Stimulated activated naive CD8-positive, alpha-beta T cell treated with anti-CD3 and anti-CD28 coated beads, Interleukin-15, Interleukin-2, amounts not matched to agents 100 U/mL and 50 U/mL, for 24 hours (primary cell): ENCODE data around the gene MKX.

Experiments used
- ATAC-seq: fragments of 150-1000 bp; cut with Tn5 transposase; one replicate; pipeline ENCODE4 v1.10.0; 2021
- DNase-seq: peaks from one replicate; pipeline ENCODE4 v3.0.0; 2021

Gene MKX

DNA sequence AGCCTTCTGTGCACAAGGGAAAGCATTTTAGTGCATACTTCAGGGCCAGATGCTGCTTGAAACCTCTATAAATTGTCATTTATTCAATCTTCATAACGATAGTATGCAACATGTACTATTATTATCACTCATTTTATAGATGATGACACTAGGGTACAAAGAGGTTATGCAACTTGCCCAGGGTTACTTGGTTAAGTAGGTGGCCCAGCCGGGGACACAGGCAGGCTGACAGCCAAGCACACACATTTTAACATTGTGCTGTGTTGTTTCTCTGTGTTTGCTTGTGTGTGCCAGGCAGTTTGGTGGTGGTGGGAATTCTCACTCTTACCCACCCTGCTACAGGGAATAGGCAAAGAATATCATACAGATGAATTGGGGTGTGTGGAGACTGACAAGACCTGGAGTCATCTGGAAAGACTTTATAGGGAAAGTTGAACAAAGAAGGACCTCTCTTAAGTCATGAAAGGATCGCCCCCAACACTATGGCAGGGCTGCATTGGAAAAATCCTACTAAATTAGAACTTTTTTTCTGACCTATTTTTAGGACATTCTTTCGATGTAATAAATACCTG lies 98.9 kb downstream of the MKX start:
- ATAC-seq (no peak), DNase-seq (no peak)

DNA sequence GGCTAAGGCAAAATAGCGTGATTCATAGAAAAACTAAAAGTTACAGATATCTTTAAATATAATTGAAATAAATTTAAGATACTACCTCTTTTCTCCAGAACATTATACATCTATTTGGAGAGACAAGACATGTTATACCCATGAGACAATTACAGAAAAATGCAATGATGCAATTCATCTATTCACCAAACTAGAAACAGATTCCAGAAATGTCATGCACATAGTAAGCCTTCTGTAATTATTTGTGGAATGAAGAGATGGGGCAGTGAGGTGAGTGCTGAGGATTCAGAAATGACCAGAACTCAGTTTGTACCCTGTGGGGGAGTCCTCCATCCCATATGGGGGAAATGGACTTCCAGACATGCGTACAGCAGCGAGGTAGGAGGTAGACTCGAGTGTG lies 99.4 kb downstream of the MKX start:
- ATAC-seq (no peak), DNase-seq (no peak)

- DNase-seq (no peak), ATAC-seq (no peak)
Observed at GRCh38 chr10:27644307-27644939, 101.2 kb downstream of the MKX start.

GRCh38 chr10:27643301-27643700 lies 102.3 kb downstream of the MKX start:
- ATAC-seq: no peak
- no peak for DNase-seq

- DNase-seq (no peak), ATAC-seq (no peak)
Observed at GRCh38 chr10:27642023-27642589, 103.5 kb downstream of the MKX start.

DNA sequence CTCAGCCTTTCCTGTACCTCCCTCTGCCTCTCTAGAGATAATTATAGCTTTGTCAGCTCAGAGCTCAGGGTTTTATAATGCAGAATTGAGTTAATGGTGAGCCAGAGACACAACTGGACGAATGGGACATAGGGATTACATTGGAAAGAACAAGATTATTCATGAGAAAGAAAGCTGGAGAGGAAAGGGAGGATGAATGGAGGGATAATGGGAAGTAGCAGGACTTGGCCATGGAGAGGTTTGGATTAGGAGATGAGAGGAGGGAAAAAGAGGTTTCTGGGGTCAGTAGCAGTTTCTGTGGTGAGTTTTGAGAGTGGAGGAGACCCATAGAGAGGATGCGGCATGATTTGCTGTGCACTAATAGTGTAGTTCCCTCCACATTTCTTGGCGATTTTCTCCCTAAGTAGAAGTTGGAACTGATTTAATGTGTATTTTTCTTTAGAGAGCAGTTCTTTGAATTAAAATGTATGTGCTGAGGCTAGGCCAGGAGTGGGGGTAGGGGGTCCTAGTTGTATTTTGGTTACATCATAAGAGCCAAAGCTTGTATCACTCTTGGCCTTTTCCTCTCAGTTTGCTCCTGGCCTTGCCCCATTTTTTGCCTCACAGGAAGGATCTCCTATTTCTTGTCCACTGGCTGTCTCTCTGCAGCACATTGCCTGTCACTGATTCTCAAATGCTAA lies 107.4 kb downstream of the MKX start:
- ATAC-seq: no peak

DNA sequence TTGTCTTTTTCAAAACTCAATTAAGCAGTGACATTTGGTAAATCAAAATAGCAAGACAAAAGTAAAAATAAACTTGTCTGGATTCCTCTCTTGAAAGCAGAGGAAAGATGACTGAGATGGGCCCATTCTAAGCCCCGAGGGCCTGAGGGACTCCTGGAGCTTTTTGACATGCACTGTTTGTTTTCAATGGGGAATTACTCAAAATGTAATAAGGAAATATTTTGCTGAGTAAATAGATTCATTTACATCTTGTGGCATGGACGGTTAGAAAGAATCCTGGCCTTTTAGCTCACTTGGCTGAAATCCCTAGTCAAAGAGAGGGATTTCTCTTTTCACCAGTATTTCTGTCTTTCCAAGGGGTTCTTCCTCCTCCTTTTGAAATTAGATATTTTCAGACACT lies 108.0 kb downstream of the MKX start:
- DNase-seq (no peak), ATAC-seq (no peak)

More for the DNA sequence above, 107.4 kb downstream of the MKX start:
- DNase-seq: no peak

DNA sequence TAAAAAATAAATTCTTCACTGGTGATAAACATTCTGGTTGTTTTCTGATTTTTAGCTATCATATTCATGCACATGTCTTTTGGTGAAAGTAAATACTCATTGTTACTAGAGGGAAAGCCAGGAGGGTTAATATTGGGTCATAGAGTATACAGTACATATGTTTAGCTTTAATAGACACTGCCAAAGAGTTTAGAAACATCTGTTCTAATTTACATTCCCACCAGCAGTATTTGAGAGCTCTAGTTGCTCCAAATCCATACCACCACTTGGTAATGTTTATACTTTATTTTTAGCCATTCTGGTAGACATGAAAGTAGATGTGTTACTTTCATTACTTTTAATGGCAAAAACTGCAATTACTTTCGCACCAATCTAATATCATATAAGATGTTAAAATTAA lies 108.8 kb downstream of the MKX start:
- ATAC-seq: no peak
- DNase-seq: no peak

DNA sequence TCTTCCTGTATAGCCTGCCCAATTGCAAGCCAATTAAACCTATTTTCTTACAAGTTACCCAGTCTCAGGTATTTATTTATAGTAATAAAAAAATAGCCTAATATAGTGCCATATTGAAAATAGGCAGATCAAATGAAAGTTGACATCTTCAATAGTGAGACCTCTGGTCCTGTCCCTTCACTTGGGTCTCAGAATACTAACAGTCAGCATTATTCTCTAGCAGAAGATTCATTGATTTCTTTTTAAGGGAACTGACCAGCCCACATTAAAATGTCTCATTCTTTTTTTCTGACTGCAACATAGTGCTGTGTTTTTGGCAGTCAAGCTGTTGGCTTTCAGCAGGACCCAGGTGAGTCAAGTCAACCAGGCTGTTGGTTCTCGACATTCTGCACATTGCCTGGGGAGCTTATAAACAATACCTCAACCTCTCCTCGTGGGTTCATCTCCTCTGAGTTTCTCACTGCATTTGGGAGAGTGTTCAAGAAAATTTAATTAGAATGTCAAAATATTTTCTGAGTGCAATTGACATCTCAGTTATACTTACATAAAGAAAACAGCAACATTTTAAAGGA lies 109.8 kb downstream of the MKX start:
- ATAC-seq (no peak), DNase-seq (no peak)

DNA sequence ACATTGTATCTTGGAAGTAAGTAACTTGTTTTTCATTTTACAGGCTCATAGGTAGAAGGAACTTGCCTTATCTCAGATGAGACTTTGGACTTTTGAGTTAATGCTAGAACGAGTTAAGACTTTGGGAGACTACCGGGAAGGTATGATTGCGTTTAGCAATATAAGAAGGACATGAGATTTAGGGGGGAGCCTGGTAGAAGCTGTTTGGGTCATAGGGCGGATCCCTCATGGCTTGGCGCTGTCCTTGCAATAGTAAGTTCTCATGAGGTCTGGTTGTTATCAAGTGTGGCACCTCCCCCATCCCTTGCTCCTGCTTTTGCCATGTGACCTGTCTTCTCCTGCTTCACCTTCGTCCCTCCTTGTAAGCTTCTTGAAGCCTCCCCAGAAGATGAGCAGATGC lies 110.3 kb downstream of the MKX start:
- ATAC-seq: no peak
- no peak for DNase-seq

GRCh38 chr10:27628621-27629020 lies 117.0 kb downstream of the MKX start:
- ATAC-seq: no peak

DNA sequence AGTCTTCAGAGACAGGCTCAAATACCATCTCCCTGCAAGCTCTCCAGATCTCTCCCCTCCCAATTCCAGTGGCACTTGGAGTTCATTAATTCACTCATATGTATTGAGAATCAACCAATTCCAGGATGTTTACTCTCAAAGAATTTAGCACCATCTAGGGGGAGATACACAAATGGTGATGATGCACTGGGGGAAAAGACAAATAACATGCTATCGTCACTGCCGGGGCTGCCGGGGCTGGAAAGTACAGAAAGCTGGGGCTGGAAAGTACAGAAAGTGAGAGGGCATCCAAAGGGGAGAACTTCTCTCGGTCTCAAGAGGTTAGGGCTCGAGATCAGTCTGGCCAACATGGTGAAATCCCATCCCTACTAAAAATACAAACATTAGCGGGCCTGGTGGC lies 118.7 kb downstream of the MKX start:
- no peak for ATAC-seq
- DNase-seq: no peak

More at GRCh38 chr10:27628621-27629020, 117.0 kb downstream of the MKX start:
- DNase-seq: no peak

- DNase-seq: no peak
- no peak for ATAC-seq
Observed at GRCh38 chr10:27625452-27626211, 120.0 kb downstream of the MKX start.

- ATAC-seq: no peak
- DNase-seq: no peak
Observed at GRCh38 chr10:27624941-27625340, 120.7 kb downstream of the MKX start.
